ENCODE measurements around the gene XNDC1N. TPM values are rescaled to one million over a fixed set of nuclear protein-coding genes. Genes with fewer than 3 reads are reported as not detected.

The XNDC1N gene, protein sequence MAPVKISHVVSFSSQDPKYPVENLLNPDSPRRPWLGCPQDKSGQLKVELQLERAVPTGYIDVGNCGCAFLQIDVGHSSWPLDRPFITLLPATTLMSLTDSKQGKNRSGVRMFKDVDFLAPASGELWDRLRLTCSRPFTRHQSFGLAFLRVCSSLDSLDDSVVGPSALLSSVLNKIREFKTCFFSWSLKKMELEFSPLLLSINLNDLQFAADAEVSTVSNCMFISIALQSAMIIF
- total RNA-seq (2022) (25.5 and 32.1 TPM in 2 replicates), Bru-seq, nascent RNA (percentile 82 among the genes with signal in this experiment), BruChase-seq, experiment 1, labeled RNA remaining after a 2-hour chase (percentile 89 among the genes with signal in this experiment), BruChase-seq, experiment 2, labeled RNA remaining after a 6-hour chase (percentile 78 among the genes with signal in this experiment)
- long read RNA-seq, partial matches to known transcripts, result 0 of 18 reads
- long read RNA-seq, other reads (novel, unspliced or antisense), result 17 of 18 reads

DNA sequence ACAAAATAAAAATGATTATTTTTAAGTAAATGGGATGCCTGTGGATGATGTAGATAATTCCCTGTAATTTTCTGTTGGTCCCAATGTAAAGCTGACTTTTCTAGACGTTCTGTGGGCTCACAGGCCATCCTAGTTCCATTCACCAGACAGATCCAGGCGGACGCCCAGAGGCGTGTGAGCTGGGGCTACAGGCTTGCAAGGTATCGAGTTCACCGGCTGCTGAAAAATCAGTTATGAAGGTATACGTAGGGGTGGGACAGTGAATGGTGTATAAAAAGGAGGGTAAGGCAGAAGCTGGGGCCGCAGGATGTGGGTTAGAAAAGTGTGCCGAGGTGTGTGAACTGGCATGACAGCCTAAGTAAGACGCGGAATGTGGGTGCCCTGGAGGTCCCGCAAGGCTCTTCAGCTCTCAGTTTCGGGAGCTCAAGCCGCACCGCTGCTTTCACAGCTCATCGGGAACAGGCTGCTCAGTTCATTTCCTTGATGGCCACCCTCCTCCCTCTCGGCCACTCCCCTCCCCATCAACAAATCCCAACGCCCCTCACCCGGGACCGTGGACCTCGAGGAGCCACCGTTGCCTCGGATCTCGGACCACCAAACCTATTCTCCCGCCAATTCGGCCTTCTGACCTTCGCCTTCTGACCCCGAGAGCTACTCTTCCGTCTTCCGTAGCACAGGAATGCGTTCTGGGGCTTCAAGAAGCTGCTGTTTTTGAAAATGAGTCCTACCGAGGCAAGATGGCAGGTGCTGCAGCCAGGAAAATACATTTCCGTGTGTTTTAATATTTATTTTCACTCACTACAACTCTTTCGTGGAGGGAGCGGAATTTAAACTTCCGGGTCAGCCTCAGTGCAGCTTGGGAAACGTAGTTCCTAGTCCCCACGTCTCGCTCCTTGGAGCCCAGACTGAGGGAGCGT, at the start of gene XNDC1N:
Gene XNDC1N (minus strand): TSS at position 775 of the 917 bp plus-strand sequence. CDS start 5,241 bp downstream, outside the sequence.
- peak; percentile 80 to 91 for DNase-seq
- Mint-ChIP-seq H3K9me3 (ENCODE audit: unreplicated experiment) (no peaks in the 10 kb centered on the region), H3K4me3 (ENCODE audit: unreplicated experiment) (peak within 1 kb of the TSS; percentile 90), H3K27me3 (ENCODE audit: insufficient read depth, unreplicated experiment) (no peaks in the 10 kb centered on the region), H3K36me3 (ENCODE audit: insufficient read depth, unreplicated experiment) (peaks cover 27% of the 10 kb centered on the region), H3K4me1 (ENCODE audit: low read depth, unreplicated experiment) (peaks cover 10% of the 10 kb centered on the region), H3K27ac (ENCODE audit: unreplicated experiment) (peak within 1 kb of the TSS; percentile 99)
- H3K27me3 ChIP-seq (replicated peaks; ENCODE audit: control insufficient read depth, insufficient read depth, low read length), result no peaks in the 10 kb centered on the region
- no peaks in the 10 kb centered on the region for H3K36me3 ChIP-seq (ENCODE audit: control insufficient read depth, insufficient read depth, low read length)
- BruUV-seq (replicated peaks), result TSS peak; percentile 68
- H3K9me3 ChIP-seq, result no peaks in the 10 kb centered on the region
- peak within 1 kb of the TSS; percentile 74 for H3K4me3 ChIP-seq (ENCODE audit: low read depth, low read length)
- H3K4me1 ChIP-seq, result peaks cover 9% of the 10 kb centered on the region
- intact Hi-C loops (cut with micrococcal nuclease; ENCODE audit: unreplicated experiment), result loop anchor here (1.0 kb wide), 3 partner anchors 17 to 64 kb away; no protein-coding TSS in a partner anchor
- ChIA-PET CTCF (interaction anchor here (1.0 to 3.3 kb wide), 7 partner anchors 16 to 519 kb away, joined by 5 to 15 read pairs (median 8); partner anchors contain the start of gene CLPB), POLR2A (interaction anchor here (0.6 to 2.2 kb wide), 7 partner anchors 17 to 475 kb away, joined by 3 to 41 read pairs (median 3); partner anchors contain the start of genes ANAPC15 and NADSYN1)
- TF ChIP-seq, protein P1, sequence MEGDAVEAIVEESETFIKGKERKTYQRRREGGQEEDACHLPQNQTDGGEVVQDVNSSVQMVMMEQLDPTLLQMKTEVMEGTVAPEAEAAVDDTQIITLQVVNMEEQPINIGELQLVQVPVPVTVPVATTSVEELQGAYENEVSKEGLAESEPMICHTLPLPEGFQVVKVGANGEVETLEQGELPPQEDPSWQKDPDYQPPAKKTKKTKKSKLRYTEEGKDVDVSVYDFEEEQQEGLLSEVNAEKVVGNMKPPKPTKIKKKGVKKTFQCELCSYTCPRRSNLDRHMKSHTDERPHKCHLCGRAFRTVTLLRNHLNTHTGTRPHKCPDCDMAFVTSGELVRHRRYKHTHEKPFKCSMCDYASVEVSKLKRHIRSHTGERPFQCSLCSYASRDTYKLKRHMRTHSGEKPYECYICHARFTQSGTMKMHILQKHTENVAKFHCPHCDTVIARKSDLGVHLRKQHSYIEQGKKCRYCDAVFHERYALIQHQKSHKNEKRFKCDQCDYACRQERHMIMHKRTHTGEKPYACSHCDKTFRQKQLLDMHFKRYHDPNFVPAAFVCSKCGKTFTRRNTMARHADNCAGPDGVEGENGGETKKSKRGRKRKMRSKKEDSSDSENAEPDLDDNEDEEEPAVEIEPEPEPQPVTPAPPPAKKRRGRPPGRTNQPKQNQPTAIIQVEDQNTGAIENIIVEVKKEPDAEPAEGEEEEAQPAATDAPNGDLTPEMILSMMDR (IDR thresholded peaks at IDR 0.05; ENCODE audit: insufficient read depth in 1 of 2, low read depth in 1 of 2, low read length in 1 of 2, severe bottlenecking in 1 of 2, unreplicated experiment in 1 of 2), result no peak

DNA sequence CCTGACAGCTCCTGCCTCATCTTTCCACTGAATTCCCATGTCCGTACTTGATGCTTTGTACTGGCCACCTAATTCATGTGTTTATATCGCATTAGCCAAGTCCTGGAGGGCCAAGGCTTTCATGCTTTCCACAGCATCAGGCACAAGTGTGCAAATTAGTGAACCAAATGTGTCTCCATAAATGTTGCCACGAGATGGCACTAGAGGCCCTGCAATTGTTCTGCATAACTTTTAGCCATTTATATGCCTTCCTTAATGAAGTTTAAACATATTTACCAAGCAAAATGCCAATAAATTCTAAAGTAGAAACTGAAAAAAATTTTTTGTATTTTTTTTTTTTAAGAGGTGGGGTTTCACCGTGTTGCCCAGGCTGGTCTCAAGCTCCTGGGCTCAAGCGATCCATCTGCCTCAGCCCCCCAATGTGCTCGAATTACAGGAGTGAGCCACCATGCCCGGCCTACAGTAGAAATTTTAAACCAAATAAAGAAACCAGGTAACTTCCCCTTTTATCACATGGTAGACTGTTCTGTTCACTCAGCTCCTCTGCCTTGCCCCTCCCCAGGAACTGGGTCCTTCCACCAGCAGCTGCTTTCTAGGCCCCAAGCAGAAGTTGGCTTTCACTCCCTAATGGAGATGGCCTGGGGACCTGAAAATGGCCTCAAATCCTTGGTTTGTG, 49.5 kb upstream of the XNDC1N start:
- Histone ChIP-seq H3K36me3 (ENCODE audit: control insufficient read depth, insufficient read depth, low read length) (peaks cover 6% of the 10 kb centered on the region; the same call in 1 of the 2 replicates), H3K27me3 (replicated peaks; ENCODE audit: control insufficient read depth, insufficient read depth, low read length) (no peaks in the 10 kb centered on the region), H3K9me3 (no peaks in the 10 kb centered on the region), H3K4me3 (ENCODE audit: low read depth, low read length) (no peak overlapping the region), H3K4me1 (no peaks in the 10 kb centered on the region)
- Mint-ChIP-seq H3K4me1 (ENCODE audit: low read depth, unreplicated experiment) (peaks cover 14% of the 10 kb centered on the region), H3K4me3 (ENCODE audit: unreplicated experiment) (no peak overlapping the region), H3K27ac (ENCODE audit: unreplicated experiment) (no peak overlapping the region), H3K36me3 (ENCODE audit: insufficient read depth, unreplicated experiment) (peaks cover 71% of the 10 kb centered on the region), H3K9me3 (ENCODE audit: unreplicated experiment) (no peaks in the 10 kb centered on the region), H3K27me3 (ENCODE audit: insufficient read depth, unreplicated experiment) (no peaks in the 10 kb centered on the region)
- intact Hi-C loops (cut with micrococcal nuclease; ENCODE audit: unreplicated experiment), result loop anchor here (10.0 kb wide), 1 partner anchor 113 kb away; no protein-coding TSS in a partner anchor
- no TSS peak for BruUV-seq (replicated peaks)
- ChIA-PET POLR2A (no interaction called here), CTCF (interaction anchor here (0.5 to 2.9 kb wide), 7 partner anchors 10 to 453 kb away, joined by 3 to 9 read pairs (median 7); no protein-coding TSS in a partner anchor)
- TF ChIP-seq, protein P1 (IDR thresholded peaks at IDR 0.05; ENCODE audit: insufficient read depth in 1 of 2, low read depth in 1 of 2, low read length in 1 of 2, severe bottlenecking in 1 of 2, unreplicated experiment in 1 of 2), result peak; percentile 59 to 83
- DNase-seq, result peak in 1 of 2 experiments; percentile 64
